HCT116 (cell line): ENCODE results near the gene FAM181A.

Experiments
- CBX3 ChIP-seq: IDR thresholded peaks from 2 replicates; pipeline ENCODE4 v1.6.1; 2012; ENCODE audit warnings: low read depth
- EGR1 ChIP-seq: IDR thresholded peaks from 2 replicates; pipeline ENCODE4 v1.6.1; 2012; ENCODE audit warnings: low read depth
- EZH2 ChIP-seq: fragments of 200-600 bp; sonication (generic); IDR thresholded peaks from 2 replicates; pipeline ENCODE4 v1.6.1; 2017; ENCODE audit warnings: antibody characterized with exemption, mixed run types
- POLR2A ChIP-seq: IDR thresholded peaks from 2 replicates; pipeline ENCODE4 v1.7.0; 2011; ENCODE audit warnings: borderline replicate concordance; ENCODE audit not compliant: insufficient read depth, insufficient read length; ENCODE audit errors: extremely low read depth
- RAD21 ChIP-seq: IDR thresholded peaks from 2 replicates; pipeline ENCODE4 v1.6.1; 2012; ENCODE audit warnings: low read depth, mild to moderate bottlenecking
- TCF7L2 ChIP-seq: IDR thresholded peaks from 2 replicates; pipeline ENCODE4 v1.7.0; 2011; ENCODE audit warnings: borderline replicate concordance, inconsistent platforms; ENCODE audit not compliant: insufficient read depth, insufficient read length; ENCODE audit errors: extremely low read depth
- YY1 ChIP-seq: IDR thresholded peaks from 2 replicates; pipeline ENCODE4 v1.6.1; 2011; ENCODE audit warnings: low read length, low read depth, moderate library complexity, mild to moderate bottlenecking; ENCODE audit not compliant: insufficient replicate concordance; ENCODE audit errors: extremely low read depth
- ZNF274 ChIP-seq: fragments of 200-500 bp; sonication (Bioruptor generic); IDR thresholded peaks from 2 replicates; pipeline ENCODE4 v1.6.1; 2014; ENCODE audit warnings: mild to moderate bottlenecking, low read depth, low read length, inconsistent platforms
- TF ChIP-seq, protein P1 (sequence below), 3 experiments: fragments of 200-600 bp in 1 of 3; sonication (generic) in 1 of 3; IDR thresholded peaks in 2 of 3; conservative IDR thresholded peaks in 1 of 3; 2 replicates each; pipeline ENCODE4 v1.5.1; 2012 to 2017; ENCODE audit warnings: low read depth in 2 of 3, low read length in 2 of 3, antibody characterized with exemption in 1 of 3, borderline replicate concordance in 1 of 3, control low read depth in 1 of 3, mild to moderate bottlenecking in 1 of 3, mixed read lengths in 1 of 3, mixed run types in 1 of 3, moderate library complexity in 1 of 3; ENCODE audit not compliant: insufficient read depth in 1 of 3
- TF ChIP-seq, protein P2 (sequence below): IDR thresholded peaks from 2 replicates; pipeline ENCODE4 v1.6.1; 2012
- TF ChIP-seq, protein P3 (sequence below): IDR thresholded peaks from 2 replicates; pipeline ENCODE4 v1.6.1; 2012; ENCODE audit warnings: low read depth
- TF ChIP-seq, protein P4 (sequence below): IDR thresholded peaks from 2 replicates; pipeline ENCODE4 v1.6.1; 2011; ENCODE audit warnings: mild to moderate bottlenecking, low read length, moderate library complexity; ENCODE audit not compliant: insufficient replicate concordance; ENCODE audit errors: extremely low read depth

DNA sequence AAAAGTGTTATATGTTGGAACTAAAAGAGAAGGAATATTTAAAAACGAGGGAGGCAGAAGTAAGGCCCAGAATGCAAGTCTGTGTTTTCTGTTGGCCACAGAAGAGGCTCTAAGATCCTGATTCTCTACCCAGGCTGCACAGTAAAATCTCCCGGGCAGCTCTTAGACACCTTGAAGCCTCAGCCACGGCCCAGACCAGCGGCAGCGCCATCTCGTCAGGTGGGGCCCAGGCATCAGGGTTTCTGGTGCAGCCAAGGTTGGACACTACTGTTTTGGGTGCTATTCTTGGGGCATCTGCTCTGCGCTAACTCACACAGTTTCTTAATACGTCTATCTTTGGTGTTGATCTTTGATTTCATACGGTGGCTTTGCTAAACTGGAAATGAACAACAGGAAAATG lies 16.8 kb downstream of the FAM181A start:
- TF ChIP-seq, protein P1, sequence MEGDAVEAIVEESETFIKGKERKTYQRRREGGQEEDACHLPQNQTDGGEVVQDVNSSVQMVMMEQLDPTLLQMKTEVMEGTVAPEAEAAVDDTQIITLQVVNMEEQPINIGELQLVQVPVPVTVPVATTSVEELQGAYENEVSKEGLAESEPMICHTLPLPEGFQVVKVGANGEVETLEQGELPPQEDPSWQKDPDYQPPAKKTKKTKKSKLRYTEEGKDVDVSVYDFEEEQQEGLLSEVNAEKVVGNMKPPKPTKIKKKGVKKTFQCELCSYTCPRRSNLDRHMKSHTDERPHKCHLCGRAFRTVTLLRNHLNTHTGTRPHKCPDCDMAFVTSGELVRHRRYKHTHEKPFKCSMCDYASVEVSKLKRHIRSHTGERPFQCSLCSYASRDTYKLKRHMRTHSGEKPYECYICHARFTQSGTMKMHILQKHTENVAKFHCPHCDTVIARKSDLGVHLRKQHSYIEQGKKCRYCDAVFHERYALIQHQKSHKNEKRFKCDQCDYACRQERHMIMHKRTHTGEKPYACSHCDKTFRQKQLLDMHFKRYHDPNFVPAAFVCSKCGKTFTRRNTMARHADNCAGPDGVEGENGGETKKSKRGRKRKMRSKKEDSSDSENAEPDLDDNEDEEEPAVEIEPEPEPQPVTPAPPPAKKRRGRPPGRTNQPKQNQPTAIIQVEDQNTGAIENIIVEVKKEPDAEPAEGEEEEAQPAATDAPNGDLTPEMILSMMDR (IDR thresholded peaks at IDR 0.05 in 2 of 3, conservative IDR thresholded peaks at IDR 0.05 in 1 of 3; ENCODE audit: borderline replicate concordance in 1 of 3, insufficient read depth in 1 of 3, low read depth in 2 of 3, low read length in 2 of 3) = no peak
- no peak for TF ChIP-seq POLR2A
- no peak for TF ChIP-seq EGR1
- no peak for TF ChIP-seq EZH2
- no peak for TF ChIP-seq YY1
- no peak for TF ChIP-seq CBX3
- TF ChIP-seq, protein P2, sequence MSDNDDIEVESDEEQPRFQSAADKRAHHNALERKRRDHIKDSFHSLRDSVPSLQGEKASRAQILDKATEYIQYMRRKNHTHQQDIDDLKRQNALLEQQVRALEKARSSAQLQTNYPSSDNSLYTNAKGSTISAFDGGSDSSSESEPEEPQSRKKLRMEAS = no peak
- TF ChIP-seq TCF7L2 = no peak
- no peak for TF ChIP-seq RAD21
- TF ChIP-seq, protein P3, sequence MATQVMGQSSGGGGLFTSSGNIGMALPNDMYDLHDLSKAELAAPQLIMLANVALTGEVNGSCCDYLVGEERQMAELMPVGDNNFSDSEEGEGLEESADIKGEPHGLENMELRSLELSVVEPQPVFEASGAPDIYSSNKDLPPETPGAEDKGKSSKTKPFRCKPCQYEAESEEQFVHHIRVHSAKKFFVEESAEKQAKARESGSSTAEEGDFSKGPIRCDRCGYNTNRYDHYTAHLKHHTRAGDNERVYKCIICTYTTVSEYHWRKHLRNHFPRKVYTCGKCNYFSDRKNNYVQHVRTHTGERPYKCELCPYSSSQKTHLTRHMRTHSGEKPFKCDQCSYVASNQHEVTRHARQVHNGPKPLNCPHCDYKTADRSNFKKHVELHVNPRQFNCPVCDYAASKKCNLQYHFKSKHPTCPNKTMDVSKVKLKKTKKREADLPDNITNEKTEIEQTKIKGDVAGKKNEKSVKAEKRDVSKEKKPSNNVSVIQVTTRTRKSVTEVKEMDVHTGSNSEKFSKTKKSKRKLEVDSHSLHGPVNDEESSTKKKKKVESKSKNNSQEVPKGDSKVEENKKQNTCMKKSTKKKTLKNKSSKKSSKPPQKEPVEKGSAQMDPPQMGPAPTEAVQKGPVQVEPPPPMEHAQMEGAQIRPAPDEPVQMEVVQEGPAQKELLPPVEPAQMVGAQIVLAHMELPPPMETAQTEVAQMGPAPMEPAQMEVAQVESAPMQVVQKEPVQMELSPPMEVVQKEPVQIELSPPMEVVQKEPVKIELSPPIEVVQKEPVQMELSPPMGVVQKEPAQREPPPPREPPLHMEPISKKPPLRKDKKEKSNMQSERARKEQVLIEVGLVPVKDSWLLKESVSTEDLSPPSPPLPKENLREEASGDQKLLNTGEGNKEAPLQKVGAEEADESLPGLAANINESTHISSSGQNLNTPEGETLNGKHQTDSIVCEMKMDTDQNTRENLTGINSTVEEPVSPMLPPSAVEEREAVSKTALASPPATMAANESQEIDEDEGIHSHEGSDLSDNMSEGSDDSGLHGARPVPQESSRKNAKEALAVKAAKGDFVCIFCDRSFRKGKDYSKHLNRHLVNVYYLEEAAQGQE = no peak
- TF ChIP-seq, protein P4, sequence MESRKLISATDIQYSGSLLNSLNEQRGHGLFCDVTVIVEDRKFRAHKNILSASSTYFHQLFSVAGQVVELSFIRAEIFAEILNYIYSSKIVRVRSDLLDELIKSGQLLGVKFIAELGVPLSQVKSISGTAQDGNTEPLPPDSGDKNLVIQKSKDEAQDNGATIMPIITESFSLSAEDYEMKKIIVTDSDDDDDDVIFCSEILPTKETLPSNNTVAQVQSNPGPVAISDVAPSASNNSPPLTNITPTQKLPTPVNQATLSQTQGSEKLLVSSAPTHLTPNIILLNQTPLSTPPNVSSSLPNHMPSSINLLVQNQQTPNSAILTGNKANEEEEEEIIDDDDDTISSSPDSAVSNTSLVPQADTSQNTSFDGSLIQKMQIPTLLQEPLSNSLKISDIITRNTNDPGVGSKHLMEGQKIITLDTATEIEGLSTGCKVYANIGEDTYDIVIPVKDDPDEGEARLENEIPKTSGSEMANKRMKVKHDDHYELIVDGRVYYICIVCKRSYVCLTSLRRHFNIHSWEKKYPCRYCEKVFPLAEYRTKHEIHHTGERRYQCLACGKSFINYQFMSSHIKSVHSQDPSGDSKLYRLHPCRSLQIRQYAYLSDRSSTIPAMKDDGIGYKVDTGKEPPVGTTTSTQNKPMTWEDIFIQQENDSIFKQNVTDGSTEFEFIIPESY = no peak
- TF ChIP-seq ZNF274 = no peak
